ENCODE results near the gene SH3PXD2A. TPM values are rescaled to one million over a fixed set of nuclear protein-coding genes. Genes with fewer than 3 reads are reported as not detected.

The SH3PXD2A gene
- total and polyA plus RNA-seq, 2 donors (not counting 1 experiment from before 2014, with no cell fraction given) = 3.2 to 33.5 TPM

GRCh38 chr10:103706047-103706446 is 149.3 kb downstream of the SH3PXD2A start:
- H3K27me3 ChIP-seq (replicated peaks in 1 of 4; ENCODE audit: control extremely low read depth in 1 of 4, control insufficient read depth in 3 of 4, insufficient read depth in 4 of 4, low read length in 3 of 4) = no peaks in the 10 kb centered on the region
- no peaks in the 10 kb centered on the region for H3K79me2 ChIP-seq (ENCODE audit: control insufficient read depth, insufficient read depth, low read length)
- Mint-ChIP-seq H3K4me1 (no peaks in the 10 kb centered on the region), H3K4me3 (no peak overlapping the region), H3K27me3 (peaks cover 6% of the 10 kb centered on the region), H3K9me3 (ENCODE audit: insufficient read depth) (no peaks in the 10 kb centered on the region), H3K27ac (no peak overlapping the region)
- no peak for ATAC-seq (ENCODE audit: low read depth)
- ChIA-PET POLR2A (no interaction called here), CTCF (interaction anchor here (1.2 to 1.8 kb wide), 2 partner anchors 9 kb away, joined by 4 to 6 read pairs; no protein-coding TSS in a partner anchor)
- no peaks in the 10 kb centered on the region for H3K4me1 ChIP-seq (ENCODE audit: control insufficient read depth in 2 of 2, insufficient read depth in 2 of 2, low read length in 2 of 2)
- intact Hi-C loops (cut with micrococcal nuclease) = no loop called here
- DNase-seq = no peak
- H3K4me3 ChIP-seq (ENCODE audit: control extremely low read depth in 1 of 5, extremely low read depth in 1 of 5, insufficient read depth in 1 of 5, low read depth in 2 of 5, low read length in 4 of 5) = no peak overlapping the region
- no peak overlapping the region for H2AFZ ChIP-seq (ENCODE audit: insufficient read depth, low read depth, low read length, poor library complexity, severe bottlenecking)
- no peaks in the 10 kb centered on the region for H3K36me3 ChIP-seq (replicated peaks in 1 of 2; ENCODE audit: control extremely low read depth in 1 of 2, control insufficient read depth in 1 of 2, extremely low read depth in 1 of 2, insufficient read depth in 2 of 2, low read length in 1 of 2)
- TF ChIP-seq, protein P1, sequence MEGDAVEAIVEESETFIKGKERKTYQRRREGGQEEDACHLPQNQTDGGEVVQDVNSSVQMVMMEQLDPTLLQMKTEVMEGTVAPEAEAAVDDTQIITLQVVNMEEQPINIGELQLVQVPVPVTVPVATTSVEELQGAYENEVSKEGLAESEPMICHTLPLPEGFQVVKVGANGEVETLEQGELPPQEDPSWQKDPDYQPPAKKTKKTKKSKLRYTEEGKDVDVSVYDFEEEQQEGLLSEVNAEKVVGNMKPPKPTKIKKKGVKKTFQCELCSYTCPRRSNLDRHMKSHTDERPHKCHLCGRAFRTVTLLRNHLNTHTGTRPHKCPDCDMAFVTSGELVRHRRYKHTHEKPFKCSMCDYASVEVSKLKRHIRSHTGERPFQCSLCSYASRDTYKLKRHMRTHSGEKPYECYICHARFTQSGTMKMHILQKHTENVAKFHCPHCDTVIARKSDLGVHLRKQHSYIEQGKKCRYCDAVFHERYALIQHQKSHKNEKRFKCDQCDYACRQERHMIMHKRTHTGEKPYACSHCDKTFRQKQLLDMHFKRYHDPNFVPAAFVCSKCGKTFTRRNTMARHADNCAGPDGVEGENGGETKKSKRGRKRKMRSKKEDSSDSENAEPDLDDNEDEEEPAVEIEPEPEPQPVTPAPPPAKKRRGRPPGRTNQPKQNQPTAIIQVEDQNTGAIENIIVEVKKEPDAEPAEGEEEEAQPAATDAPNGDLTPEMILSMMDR (IDR thresholded peaks at IDR 0.05) = no peak
- no peak for TF ChIP-seq EZH2 (IDR thresholded peaks at IDR 0.05; ENCODE audit: borderline replicate concordance, insufficient read depth, low read depth, low read length, poor library complexity, severe bottlenecking)
- no peak overlapping the region for H3K27ac ChIP-seq (ENCODE audit: low read length in 2 of 2)
- no peak overlapping the region for H3K4me2 ChIP-seq (replicated peaks; ENCODE audit: low read depth, low read length, poor library complexity, severe bottlenecking)
- H4K20me1 ChIP-seq (ENCODE audit: control insufficient read depth, insufficient read depth, low read length, poor library complexity, severe bottlenecking) = no peaks in the 10 kb centered on the region
- no peak overlapping the region for H3K9ac ChIP-seq (ENCODE audit: low read length)
- 88% methylated on average over 4 of the region's 5 CpGs for WGBS (ENCODE audit: insufficient coverage)
- no peaks in the 10 kb centered on the region for H3K9me3 ChIP-seq (ENCODE audit: control extremely low read depth in 1 of 3, control insufficient read depth in 2 of 3, insufficient read depth in 1 of 3, low read length in 2 of 3)

DNA sequence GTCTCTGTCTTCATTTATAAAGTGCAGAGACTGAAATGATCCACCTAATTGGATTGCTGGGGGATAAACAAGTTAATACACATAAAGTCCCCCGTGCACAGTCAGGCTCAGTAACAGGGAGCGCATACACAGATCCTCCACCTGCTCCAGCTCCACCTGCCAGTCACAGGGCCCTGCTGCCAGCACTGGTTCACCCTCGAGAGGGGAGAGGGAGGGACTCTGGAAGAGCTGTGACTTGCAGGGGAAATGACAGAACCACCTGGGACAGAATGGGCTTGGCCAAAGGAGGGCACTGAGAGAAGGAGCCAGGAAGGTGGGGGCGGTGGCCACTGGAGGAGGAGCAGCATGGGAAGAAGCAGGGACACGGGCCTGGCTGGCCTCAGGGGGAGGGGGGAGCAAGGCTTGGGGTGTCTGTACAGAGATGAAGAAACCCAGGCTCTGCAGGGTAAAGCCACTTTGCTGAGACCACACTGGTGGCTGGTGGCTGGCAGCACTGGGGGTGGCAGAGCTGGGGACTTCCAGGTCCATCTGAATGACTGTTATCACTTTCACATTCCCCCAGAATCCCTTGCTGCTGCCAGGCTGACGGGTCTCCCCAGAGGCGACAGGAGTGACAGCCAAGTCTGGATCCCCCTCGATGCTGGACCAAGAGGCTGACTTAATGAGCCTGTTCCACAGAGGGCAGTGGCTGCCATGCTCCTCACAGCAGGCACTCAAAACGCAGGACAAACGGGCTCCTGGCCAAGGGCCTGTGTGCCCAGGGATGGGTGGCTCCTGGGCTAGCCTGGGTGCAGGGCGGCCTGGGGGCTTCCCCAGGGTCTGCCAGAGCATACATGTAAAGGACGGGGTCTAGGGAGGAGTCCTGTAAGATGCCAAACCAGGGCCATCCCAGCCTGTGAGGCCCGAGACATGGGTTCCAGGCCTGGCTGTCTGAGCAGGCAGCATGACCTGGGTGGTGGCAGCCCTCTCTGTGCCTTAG is 151.1 kb downstream of the SH3PXD2A start:
- H3K79me2 ChIP-seq (ENCODE audit: control insufficient read depth, insufficient read depth, low read length) = no peaks in the 10 kb centered on the region
- TF ChIP-seq EZH2 (IDR thresholded peaks at IDR 0.05; ENCODE audit: borderline replicate concordance, insufficient read depth, low read depth, low read length, poor library complexity, severe bottlenecking) = no peak
- TF ChIP-seq, protein P1 (IDR thresholded peaks at IDR 0.05) = no peak
- intact Hi-C loops (cut with micrococcal nuclease) = no loop called here
- Mint-ChIP-seq H3K4me1 (no peaks in the 10 kb centered on the region), H3K4me3 (no peak overlapping the region), H3K9me3 (ENCODE audit: insufficient read depth) (no peaks in the 10 kb centered on the region), H3K27ac (no peak overlapping the region), H3K27me3 (no peaks in the 10 kb centered on the region)
- H3K27ac ChIP-seq (ENCODE audit: low read length in 2 of 2) = no peak overlapping the region
- WGBS (ENCODE audit: insufficient coverage) = 78% methylated on average over 11 of the region's 13 CpGs
- no peak overlapping the region for H2AFZ ChIP-seq (ENCODE audit: insufficient read depth, low read depth, low read length, poor library complexity, severe bottlenecking)
- no peaks in the 10 kb centered on the region for H3K4me1 ChIP-seq (ENCODE audit: control insufficient read depth in 2 of 2, insufficient read depth in 2 of 2, low read length in 2 of 2)
- ChIA-PET CTCF (interaction anchor here (0.8 to 2.1 kb wide), 5 partner anchors 9 to 154 kb away, joined by 3 to 8 read pairs (median 4); no protein-coding TSS in a partner anchor), POLR2A (no interaction called here)
- no peaks in the 10 kb centered on the region for H3K36me3 ChIP-seq (replicated peaks in 1 of 2; ENCODE audit: control extremely low read depth in 1 of 2, control insufficient read depth in 1 of 2, extremely low read depth in 1 of 2, insufficient read depth in 2 of 2, low read length in 1 of 2)
- H3K4me2 ChIP-seq (replicated peaks; ENCODE audit: low read depth, low read length, poor library complexity, severe bottlenecking) = no peak overlapping the region
- H3K4me3 ChIP-seq (ENCODE audit: control extremely low read depth in 1 of 5, extremely low read depth in 1 of 5, insufficient read depth in 1 of 5, low read depth in 2 of 5, low read length in 4 of 5) = no peak overlapping the region
- ATAC-seq (ENCODE audit: low read depth) (no peak), DNase-seq (no peak)
- H4K20me1 ChIP-seq (ENCODE audit: control insufficient read depth, insufficient read depth, low read length, poor library complexity, severe bottlenecking) = no peaks in the 10 kb centered on the region
- H3K9ac ChIP-seq (ENCODE audit: low read length) = no peak overlapping the region
- H3K27me3 ChIP-seq (replicated peaks in 1 of 4; ENCODE audit: control extremely low read depth in 1 of 4, control insufficient read depth in 3 of 4, insufficient read depth in 4 of 4, low read length in 3 of 4) = no peaks in the 10 kb centered on the region
- H3K9me3 ChIP-seq (ENCODE audit: control extremely low read depth in 1 of 3, control insufficient read depth in 2 of 3, insufficient read depth in 1 of 3, low read length in 2 of 3) = no peaks in the 10 kb centered on the region
